DND-41 (cell line): ENCODE measurements around the gene CTIF.
A peak's percentile ranks its signal among the peaks of the same experiment; 100 is the strongest.

ENCODE experiments used
- ATAC-seq: fragments of 200-7000 bp; cut with Tn5 transposase; 3 replicates; pipeline ENCODE4 v1.9.1; 2021; ENCODE audit warnings: low read depth; ENCODE audit not compliant: insufficient read depth
- DNase-seq: peaks from one replicate; pipeline ENCODE4 v3.0.0-alpha.2; 2020
- H2AFZ ChIP-seq: 2 replicates; pipeline ENCODE4 v1.6.0; 2012; ENCODE audit warnings: low read depth, low read length
- H3K27ac ChIP-seq: 2 replicates; pipeline ENCODE4 v1.5.1; 2012; ENCODE audit warnings: low read length, inconsistent platforms
- H3K27me3 ChIP-seq: fragments of 200-600 bp; sonication (generic); 2 replicates; pipeline ENCODE4 v1.6.0; 2012; ENCODE audit warnings: low read length, mild to moderate bottlenecking, inconsistent platforms; ENCODE audit not compliant: insufficient read depth, poor library complexity
- H3K36me3 ChIP-seq: 2 replicates; pipeline ENCODE4 v1.5.1; 2012; ENCODE audit warnings: low read length, inconsistent platforms; ENCODE audit not compliant: insufficient read depth
- H3K4me1 ChIP-seq: 2 replicates; pipeline ENCODE4 v1.5.1; 2012; ENCODE audit warnings: mild to moderate bottlenecking, low read length; ENCODE audit not compliant: insufficient read depth
- H3K4me2 ChIP-seq: 2 replicates; pipeline ENCODE4 v1.6.0; 2012; ENCODE audit warnings: mild to moderate bottlenecking, moderate library complexity, low read length, inconsistent platforms; ENCODE audit not compliant: insufficient read depth
- H3K4me3 ChIP-seq, 2 experiments: fragments of 200-600 bp in 1 of 2; shearing (Covaris generic) in 1 of 2; 2 replicates each; pipeline ENCODE4 v1.5.1; 2012 to 2016; ENCODE audit warnings: inconsistent platforms in 2 of 2, low read length in 2 of 2, mild to moderate bottlenecking in 2 of 2, low read depth in 1 of 2, moderate library complexity in 1 of 2
- H3K79me2 ChIP-seq: 2 replicates; pipeline ENCODE4 v1.6.0; 2012; ENCODE audit warnings: low read length, inconsistent platforms; ENCODE audit not compliant: insufficient read depth
- H3K9ac ChIP-seq: 2 replicates; pipeline ENCODE4 v1.6.0; 2012; ENCODE audit warnings: low read depth, mild to moderate bottlenecking, inconsistent platforms, low read length, moderate library complexity
- H3K9me3 ChIP-seq: 2 replicates; pipeline ENCODE4 v1.5.1; 2012; ENCODE audit warnings: low read length, moderate library complexity, mild to moderate bottlenecking, inconsistent platforms; ENCODE audit not compliant: insufficient read depth, severe bottlenecking
- H4K20me1 ChIP-seq: 2 replicates; pipeline ENCODE4 v1.6.0; 2012; ENCODE audit warnings: low read length; ENCODE audit not compliant: insufficient read depth
- CTCF ChIP-seq: IDR thresholded peaks from 2 replicates; pipeline ENCODE4 v1.5.1; 2012; ENCODE audit warnings: borderline replicate concordance, low read length, moderate library complexity, mild to moderate bottlenecking; ENCODE audit not compliant: poor library complexity, severe bottlenecking; ENCODE audit errors: extremely low read depth
- EZH2 ChIP-seq: IDR thresholded peaks from 3 replicates; pipeline ENCODE4 v1.6.1; 2012; ENCODE audit warnings: borderline replicate concordance, low read depth, mild to moderate bottlenecking, moderate library complexity, low read length, inconsistent platforms; ENCODE audit not compliant: severe bottlenecking

CTIF gene

GRCh38 chr18:48536516-48536915 is 2.3 kb upstream of the CTIF start:
- H3K27ac ChIP-seq: no peak overlapping the region
- no peaks in the 10 kb centered on the region for H3K27me3 ChIP-seq
- no peaks in the 10 kb centered on the region for H3K36me3 ChIP-seq
- H3K4me2 ChIP-seq: no peak overlapping the region
- no peaks in the 10 kb centered on the region for H4K20me1 ChIP-seq
- no peak overlapping the region for H3K9ac ChIP-seq
- no peaks in the 10 kb centered on the region for H3K79me2 ChIP-seq
- H3K4me1 ChIP-seq: peaks cover 13% of the 10 kb centered on the region
- no peak overlapping the region for H3K4me3 ChIP-seq
- ATAC-seq (no peak), DNase-seq (no peak)
- no peaks in the 10 kb centered on the region for H3K9me3 ChIP-seq
- TF ChIP-seq EZH2: no peak
- no peak for TF ChIP-seq CTCF
- H2AFZ ChIP-seq: no peak overlapping the region

GRCh38 chr18:48539406-48540250 is 797 bp downstream of the CTIF start:
- Histone ChIP-seq H3K27ac (no peak overlapping the region; the same call in 1 of the 2 replicates), H3K4me1 (peaks cover 13% of the 10 kb centered on the region)

GRCh38 chr18:48540251-48541025 is 1.6 kb downstream of the CTIF start:
- ATAC-seq (no peak), DNase-seq (no peak)
- Histone ChIP-seq H3K9ac (no peak overlapping the region; the same call in 1 of the 2 replicates), H3K36me3 (no peaks in the 10 kb centered on the region), H3K27me3 (no peaks in the 10 kb centered on the region), H3K4me1 (peaks cover 13% of the 10 kb centered on the region), H3K4me3 (peak overlapping the region in 1 of 2 experiments; percentile 72; a peak in 1 of 4 replicates), H3K79me2 (no peaks in the 10 kb centered on the region), H3K27ac (no peak overlapping the region), H3K9me3 (no peaks in the 10 kb centered on the region), H3K4me2 (peak overlapping the region; percentile 91), H2AFZ (no peak overlapping the region), H4K20me1 (peaks cover 4% of the 10 kb centered on the region; the same call in 1 of the 2 replicates)
- TF ChIP-seq CTCF (no peak), EZH2 (no peak)

More at GRCh38 chr18:48539406-48540250, 797 bp downstream of the CTIF start:
- DNase-seq: peak; percentile 35
- H3K4me3 ChIP-seq: peak overlapping the region; percentile 36 to 72; a peak in 3 of 4 replicates
- ATAC-seq: peak; percentile 59
- peak overlapping the region; percentile 74 for H2AFZ ChIP-seq
- no peaks in the 10 kb centered on the region for H3K79me2 ChIP-seq
- H3K4me2 ChIP-seq: peak overlapping the region; percentile 91
- no peaks in the 10 kb centered on the region for H3K36me3 ChIP-seq
- TF ChIP-seq EZH2: no peak
- no peak for TF ChIP-seq CTCF
- H4K20me1 ChIP-seq: peaks cover 4% of the 10 kb centered on the region; the same call in 1 of the 2 replicates
- H3K27me3 ChIP-seq: no peaks in the 10 kb centered on the region
- no peaks in the 10 kb centered on the region for H3K9me3 ChIP-seq
- peak overlapping the region; percentile 55 for H3K9ac ChIP-seq
